HEK293T (cell line): ENCODE results near the gene NUP133.

Source experiments
- ELF4 ChIP-seq: fragments of 450-650 bp; IDR thresholded peaks from 2 replicates; pipeline ENCODE4 v1.6.1; 2017; ENCODE audit warnings: antibody characterized with exemption
- FOXM1 ChIP-seq: fragments of 450-650 bp; IDR thresholded peaks from 2 replicates; pipeline ENCODE4 v1.6.1; 2017; ENCODE audit warnings: mild to moderate bottlenecking, borderline replicate concordance
- PKNOX1 ChIP-seq: fragments of 450-650 bp; IDR thresholded peaks from 2 replicates; pipeline ENCODE4 v1.6.1; 2016
- SP1 ChIP-seq: fragments of 450-650 bp; IDR thresholded peaks from 2 replicates; pipeline ENCODE4 v1.6.1; 2017
- SUZ12 ChIP-seq: fragments of 450-650 bp; IDR thresholded peaks from 2 replicates; pipeline ENCODE4 v1.6.1; 2016; ENCODE audit warnings: mild to moderate bottlenecking

GRCh38 chr1:229474509-229474908, 33.6 kb downstream of the NUP133 start:
- TF ChIP-seq SUZ12 (no peak), PKNOX1 (no peak), SP1 (no peak), FOXM1 (no peak), ELF4 (no peak)
